Left ventricle myocardium inferior (tissue), 1 donor: ENCODE data around the gene SLC16A12. TPM values are rescaled to one million over a fixed set of nuclear protein-coding genes. Genes with fewer than 3 reads are reported as not detected.
"Not testable (repeated sequence)": the region's sequence is repeated elsewhere in the genome, so short reads cannot be mapped to it uniquely, and the experiment has no call there.

Experiments used
- DNase-seq: peaks from one replicate; pipeline ENCODE4 v3.0.0-alpha.2; 2020
- H3K27ac ChIP-seq: fragments of 200-600 bp; replicated peaks from 2 replicates; pipeline ENCODE4 v1.8.0; 2021
- H3K27me3 ChIP-seq: fragments of 200-600 bp; 2 replicates; pipeline ENCODE4 v1.8.0; 2021; ENCODE audit warnings: low read depth
- H3K36me3 ChIP-seq: fragments of 200-600 bp; 2 replicates; pipeline ENCODE4 v1.8.0; 2021
- H3K4me1 ChIP-seq: fragments of 200-600 bp; 2 replicates; pipeline ENCODE4 v1.8.0; 2021
- H3K4me3 ChIP-seq: fragments of 200-600 bp; 2 replicates; pipeline ENCODE4 v1.8.0; 2021; ENCODE audit warnings: mild to moderate bottlenecking, moderate library complexity
- H3K9me3 ChIP-seq: fragments of 200-600 bp; replicated peaks from 2 replicates; pipeline ENCODE4 v1.8.0; 2021
- intact Hi-C: fragments of 100-400 bp; cut with micrococcal nuclease; formaldehyde crosslinking; loops from one replicate; pipeline ENCODE4 v1.11.0; 2022
- total RNA-seq: library from RNA; stranded (reverse); fragmentation: NEBNext Ultra II Directional; extraction: Animal tissue kit (Norgen Biotek cat#: 25700); gene quantifications from one replicate; pipeline ENCODE4 v1.2.1, GENCODE V29; 2021
- TF ChIP-seq, protein P1 (sequence below): fragments of 200-600 bp; IDR thresholded peaks from 2 replicates; pipeline ENCODE4 v1.8.0; 2021; ENCODE audit warnings: antibody characterized with exemption, mild to moderate bottlenecking, borderline replicate concordance
- donor health status: DM: no; HTN: yes; CAD: no; lungs with severe emphysema.

The SLC16A12 gene
- total RNA-seq, 1 donor from 2014 or later = 2.0 TPM

DNA sequence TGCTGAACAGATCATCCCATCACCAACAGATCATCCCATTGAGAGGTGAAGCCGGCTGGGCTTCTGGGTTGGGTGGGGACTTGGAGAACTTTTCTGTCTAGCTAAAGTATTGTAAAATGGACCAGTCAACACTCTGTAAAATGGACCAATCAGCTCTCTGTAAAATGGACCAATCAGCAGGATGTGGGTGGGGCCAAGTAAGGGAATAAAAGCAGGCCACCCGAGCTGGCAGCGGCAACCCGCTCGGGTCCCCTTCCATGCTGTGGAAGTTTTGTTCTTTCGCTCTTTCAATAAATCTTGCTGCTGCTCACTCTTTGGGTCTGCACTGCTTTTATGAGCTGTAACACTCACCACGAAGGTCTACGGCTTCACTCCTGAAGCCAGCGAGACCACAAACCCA lies 129.2 kb downstream of the SLC16A12 start:
- Histone ChIP-seq H3K9me3 (peaks cover 10% of the 10 kb centered on the region), H3K36me3 (peaks cover 48% of the 10 kb centered on the region), H3K4me1 (peaks cover 12% of the 10 kb centered on the region)
- H3K27me3 ChIP-seq, H3K4me3 ChIP-seq, DNase-seq, intact Hi-C loops, H3K27ac ChIP-seq: not testable (repeated sequence)

DNA sequence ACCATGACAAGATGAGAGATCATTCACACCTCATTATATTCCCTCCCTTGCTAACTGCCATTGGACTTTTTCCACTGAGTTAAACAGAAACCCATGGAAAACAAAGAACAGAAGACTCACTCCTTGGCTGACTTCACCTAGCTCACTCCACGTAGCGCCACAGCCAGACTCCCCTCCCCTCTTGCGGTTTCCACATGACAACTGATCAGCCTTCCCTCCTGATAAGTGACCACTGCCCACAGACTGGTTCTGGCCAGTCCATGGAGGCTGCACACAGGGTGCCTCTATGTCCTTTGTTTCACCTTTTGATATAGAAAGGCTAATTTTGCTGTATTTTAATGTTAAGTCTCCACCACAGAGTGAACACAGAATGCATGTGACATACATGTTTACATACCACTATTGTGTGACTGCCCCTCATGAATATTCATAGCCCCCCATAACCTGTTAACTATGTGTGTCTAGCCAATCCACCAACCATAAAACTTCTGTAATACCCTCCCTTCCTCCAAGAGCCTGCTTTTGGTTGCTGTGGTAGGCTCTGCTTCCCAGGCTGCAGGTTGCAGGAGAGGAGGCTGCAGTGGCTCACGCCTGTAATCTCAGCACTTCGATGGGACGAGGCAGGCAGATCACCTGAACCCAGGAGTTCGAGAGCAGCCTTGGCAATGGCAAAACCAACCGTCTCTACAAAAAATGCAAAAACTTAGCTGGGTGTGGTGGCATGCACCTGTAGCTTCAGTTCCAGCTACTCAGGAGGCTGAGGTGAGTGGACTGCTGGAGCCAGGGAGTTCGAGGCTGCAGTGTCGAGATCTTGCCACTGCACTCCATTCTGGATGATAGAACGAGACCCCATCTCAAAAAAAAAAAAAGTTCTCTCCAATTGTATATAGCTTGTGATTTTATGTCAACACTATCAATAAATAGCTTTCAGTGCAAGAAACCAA lies 131.0 kb downstream of the SLC16A12 start:
- H3K27me3 ChIP-seq = no peaks in the 10 kb centered on the region
- H3K36me3 ChIP-seq = peaks cover 48% of the 10 kb centered on the region
- peaks cover 10% of the 10 kb centered on the region for H3K9me3 ChIP-seq
- intact Hi-C loops = no loop called here
- H3K4me3 ChIP-seq = no peak overlapping the region
- TF ChIP-seq, protein P1, sequence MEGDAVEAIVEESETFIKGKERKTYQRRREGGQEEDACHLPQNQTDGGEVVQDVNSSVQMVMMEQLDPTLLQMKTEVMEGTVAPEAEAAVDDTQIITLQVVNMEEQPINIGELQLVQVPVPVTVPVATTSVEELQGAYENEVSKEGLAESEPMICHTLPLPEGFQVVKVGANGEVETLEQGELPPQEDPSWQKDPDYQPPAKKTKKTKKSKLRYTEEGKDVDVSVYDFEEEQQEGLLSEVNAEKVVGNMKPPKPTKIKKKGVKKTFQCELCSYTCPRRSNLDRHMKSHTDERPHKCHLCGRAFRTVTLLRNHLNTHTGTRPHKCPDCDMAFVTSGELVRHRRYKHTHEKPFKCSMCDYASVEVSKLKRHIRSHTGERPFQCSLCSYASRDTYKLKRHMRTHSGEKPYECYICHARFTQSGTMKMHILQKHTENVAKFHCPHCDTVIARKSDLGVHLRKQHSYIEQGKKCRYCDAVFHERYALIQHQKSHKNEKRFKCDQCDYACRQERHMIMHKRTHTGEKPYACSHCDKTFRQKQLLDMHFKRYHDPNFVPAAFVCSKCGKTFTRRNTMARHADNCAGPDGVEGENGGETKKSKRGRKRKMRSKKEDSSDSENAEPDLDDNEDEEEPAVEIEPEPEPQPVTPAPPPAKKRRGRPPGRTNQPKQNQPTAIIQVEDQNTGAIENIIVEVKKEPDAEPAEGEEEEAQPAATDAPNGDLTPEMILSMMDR = no peak
- H3K27ac ChIP-seq = no peak overlapping the region
- no peak for DNase-seq
- peaks cover 12% of the 10 kb centered on the region for H3K4me1 ChIP-seq

DNA sequence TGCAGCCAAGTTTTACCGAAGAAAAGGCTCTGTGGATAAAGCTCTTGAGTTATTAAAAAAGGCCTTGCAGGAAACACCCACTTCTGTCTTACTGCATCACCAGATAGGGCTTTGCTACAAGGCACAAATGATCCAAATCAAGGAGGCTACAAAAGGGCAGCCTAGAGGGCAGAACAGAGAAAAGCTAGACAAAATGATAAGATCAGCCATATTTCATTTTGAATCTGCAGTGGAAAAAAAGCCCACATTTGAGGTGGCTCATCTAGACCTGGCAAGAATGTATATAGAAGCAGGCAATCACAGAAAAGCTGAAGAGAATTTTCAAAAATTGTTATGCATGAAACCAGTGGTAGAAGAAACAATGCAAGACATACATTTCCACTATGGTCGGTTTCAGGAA lies 132.4 kb downstream of the SLC16A12 start:
- intact Hi-C loops = no loop called here
- TF ChIP-seq, protein P1 = no peak
- no peak for DNase-seq
- no peak overlapping the region for H3K27ac ChIP-seq
- peaks cover 47% of the 10 kb centered on the region for H3K36me3 ChIP-seq
- no peaks in the 10 kb centered on the region for H3K27me3 ChIP-seq
- H3K9me3 ChIP-seq = peaks cover 10% of the 10 kb centered on the region
- peaks cover 19% of the 10 kb centered on the region for H3K4me1 ChIP-seq
- no peak overlapping the region for H3K4me3 ChIP-seq

DNA sequence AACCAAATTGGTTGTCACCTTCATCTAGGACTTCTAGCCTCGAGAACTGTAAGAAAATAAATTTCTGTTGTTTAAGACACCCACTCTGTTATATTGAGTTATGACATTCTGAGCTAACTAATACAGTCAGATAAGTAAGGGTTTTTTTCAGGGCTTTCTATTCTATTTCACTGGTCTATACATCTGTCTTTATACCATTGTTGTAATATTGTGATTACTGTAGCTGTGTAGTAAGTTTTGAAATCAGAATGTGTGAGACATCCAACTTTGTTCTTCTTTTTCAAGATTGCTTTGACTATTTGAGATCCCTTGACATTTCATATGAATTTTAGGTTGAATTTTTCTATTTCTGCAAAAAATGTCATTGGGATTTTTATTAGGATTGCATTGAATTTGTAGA lies 135.4 kb downstream of the SLC16A12 start:
- TF ChIP-seq, protein P1 = no peak

DNA sequence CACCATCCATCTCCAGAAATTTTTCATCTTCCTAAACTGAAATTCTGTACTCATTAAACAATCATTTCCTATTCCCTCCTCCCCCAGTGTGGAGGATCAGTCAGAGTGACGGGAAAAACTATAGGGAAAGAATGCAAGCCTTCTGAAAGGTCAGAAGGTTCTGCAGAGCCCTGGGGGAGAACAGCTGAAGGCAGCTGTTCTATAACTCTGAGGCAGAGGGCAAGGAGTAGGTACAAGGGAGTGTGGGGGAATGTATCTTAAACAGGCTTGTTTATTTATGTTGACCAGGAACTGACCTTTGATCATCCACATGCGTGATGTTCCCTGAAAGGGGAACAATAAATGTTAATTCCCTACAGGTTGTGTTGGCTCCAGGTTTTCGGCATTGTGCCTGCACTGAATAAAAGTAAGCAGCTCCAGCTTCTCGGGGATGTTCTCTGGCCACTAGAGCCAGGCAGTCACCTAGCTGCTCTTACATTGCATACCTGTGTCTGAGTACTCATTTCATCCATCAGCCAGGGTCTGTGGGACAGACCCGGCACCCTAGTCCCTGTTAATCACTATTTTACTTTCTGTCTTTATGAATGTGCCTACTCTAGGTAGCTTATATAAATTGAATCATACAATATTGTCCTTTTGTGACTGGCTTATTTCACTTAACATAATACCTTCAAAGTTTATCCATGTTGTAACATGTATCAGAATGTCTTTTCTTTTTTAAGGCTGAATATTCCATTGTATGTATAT lies 137.2 kb downstream of the SLC16A12 start:
- TF ChIP-seq, protein P1 = no peak
- H3K27me3 ChIP-seq = no peaks in the 10 kb centered on the region
- peaks cover 20% of the 10 kb centered on the region for H3K36me3 ChIP-seq
- peak overlapping the region; percentile 28 for H3K27ac ChIP-seq
- no peak overlapping the region for H3K4me3 ChIP-seq
- H3K4me1 ChIP-seq = peaks cover 48% of the 10 kb centered on the region
- DNase-seq = no peak
- H3K9me3 ChIP-seq = no peaks in the 10 kb centered on the region
- intact Hi-C loops = no loop called here

More for the DNA sequence above, 135.4 kb downstream of the SLC16A12 start:
- DNase-seq = no peak
- Histone ChIP-seq H3K9me3 (no peaks in the 10 kb centered on the region), H3K27ac (no peak overlapping the region), H3K36me3 (peaks cover 37% of the 10 kb centered on the region), H3K4me3 (no peak overlapping the region), H3K4me1 (peaks cover 30% of the 10 kb centered on the region), H3K27me3 (no peaks in the 10 kb centered on the region)
- intact Hi-C loops = no loop called here
